ENCODE data around the gene BTG2. TPM values are rescaled to one million over a fixed set of nuclear protein-coding genes. Genes with fewer than 3 reads are reported as not detected.

The BTG2 gene
- total RNA-seq, 1 experiment from 2014 or later: 19.4 TPM

DNA sequence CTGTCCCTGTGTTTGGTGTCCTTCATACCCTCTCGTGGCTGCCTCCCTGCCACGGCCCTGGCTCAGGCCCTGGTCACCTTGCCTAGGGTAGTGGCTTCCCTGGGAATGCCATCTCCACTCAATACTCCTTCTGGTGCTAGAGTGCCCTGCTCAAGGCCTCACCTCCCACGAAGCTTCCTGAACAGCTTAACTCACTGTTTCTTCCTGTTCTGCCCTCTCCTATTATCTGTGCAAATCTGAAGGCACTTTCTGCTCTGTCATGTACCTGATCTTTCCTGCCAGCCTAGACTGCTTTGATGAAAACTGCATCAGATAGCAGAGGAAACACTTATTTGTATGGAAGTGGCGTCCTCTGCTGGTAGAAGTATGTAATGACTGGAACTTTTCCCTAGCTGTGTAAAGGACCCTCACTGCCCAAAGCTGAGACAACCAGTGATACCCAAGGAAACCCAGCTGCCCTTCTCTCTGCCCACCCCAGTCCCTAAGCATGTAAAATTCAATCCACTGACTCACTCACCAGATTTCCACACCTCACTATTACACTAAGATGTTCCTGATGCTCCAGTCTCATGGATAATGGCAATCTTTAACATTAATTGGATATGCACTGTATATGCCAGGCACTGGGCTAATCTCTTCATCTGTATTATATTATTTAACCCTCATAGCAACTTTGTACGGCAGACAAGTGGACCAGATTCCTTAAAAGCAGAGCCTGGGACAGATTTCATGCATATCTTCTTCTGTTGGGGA lies 36.2 kb upstream of the BTG2 start:
- Mint-ChIP-seq H3K9me3 (no peaks in the 10 kb centered on the region), H3K27ac (no peak overlapping the region), H3K4me3 (no peak overlapping the region), H3K36me3 (no peaks in the 10 kb centered on the region), H3K4me1 (peaks cover 18% of the 10 kb centered on the region), H3K27me3 (ENCODE audit: low read depth) (peaks cover 20% of the 10 kb centered on the region)
- ChIA-PET POLR2A (interaction anchor here (0.6 kb wide), 1 partner anchor 152 kb away, joined by 3 read pairs; no protein-coding TSS in a partner anchor), CTCF (interaction anchor here (0.5 to 11.3 kb wide), 48 partner anchors 10 to 358 kb away, joined by 3 to 369 read pairs (median 6); partner anchors contain the start of genes ADORA1, ATP2B4, BTG2 and CHI3L1)
- DNase-seq (ENCODE audit: low spot score) (no peak), ATAC-seq (peak; percentile 28)
- TF ChIP-seq, protein P1, sequence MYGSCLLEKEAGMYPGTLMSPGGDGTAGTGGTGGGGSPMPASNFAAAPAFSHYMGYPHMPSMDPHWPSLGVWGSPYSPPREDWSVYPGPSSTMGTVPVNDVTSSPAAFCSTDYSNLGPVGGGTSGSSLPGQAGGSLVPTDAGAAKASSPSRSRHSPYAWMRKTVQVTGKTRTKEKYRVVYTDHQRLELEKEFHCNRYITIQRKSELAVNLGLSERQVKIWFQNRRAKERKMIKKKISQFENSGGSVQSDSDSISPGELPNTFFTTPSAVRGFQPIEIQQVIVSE (CRISPR knock-in tag; IDR thresholded peaks at IDR 0.05; ENCODE audit: borderline replicate concordance): no peak
- TF ChIP-seq CTCF (IDR thresholded peaks at IDR 0.05) (peak; percentile 95), MAX (CRISPR knock-in tag; IDR thresholded peaks at IDR 0.05) (0 out of 2 replicates have a peak, but pooled peaks have one; percentile 33), HMGXB4 (CRISPR knock-in tag; IDR thresholded peaks at IDR 0.05) (0 out of 2 replicates have a peak, but pooled peaks have one; percentile 36)

GRCh38 chr1:203269654-203270020 lies 35.7 kb upstream of the BTG2 start:
- peaks cover 18% of the 10 kb centered on the region for H3K4me1 Mint-ChIP-seq
- no peaks in the 10 kb centered on the region for H3K9me3 Mint-ChIP-seq
- peaks cover 22% of the 10 kb centered on the region for H3K27me3 Mint-ChIP-seq (ENCODE audit: low read depth)
- CTCF ChIA-PET: interaction anchor here (0.5 to 11.3 kb wide), 48 partner anchors 9 to 357 kb away, joined by 3 to 369 read pairs (median 6); partner anchors contain the start of genes ADORA1, ATP2B4, BTG2 and CHI3L1
- DNase-seq (ENCODE audit: low spot score) (no peak), ATAC-seq (no peak)
- H3K27ac Mint-ChIP-seq: no peak overlapping the region
- H3K36me3 Mint-ChIP-seq: no peaks in the 10 kb centered on the region
- POLR2A ChIA-PET: interaction anchor here (0.6 kb wide), 1 partner anchor 152 kb away, joined by 3 read pairs; no protein-coding TSS in a partner anchor
- H3K4me3 Mint-ChIP-seq: no peak overlapping the region
- TF ChIP-seq ATF2 (CRISPR knock-in tag; IDR thresholded peaks at IDR 0.05; ENCODE audit: borderline replicate concordance, low read depth): no peak
- no peak for TF ChIP-seq PRDM15 (CRISPR knock-in tag; IDR thresholded peaks at IDR 0.05)
- TF ChIP-seq, protein P2, sequence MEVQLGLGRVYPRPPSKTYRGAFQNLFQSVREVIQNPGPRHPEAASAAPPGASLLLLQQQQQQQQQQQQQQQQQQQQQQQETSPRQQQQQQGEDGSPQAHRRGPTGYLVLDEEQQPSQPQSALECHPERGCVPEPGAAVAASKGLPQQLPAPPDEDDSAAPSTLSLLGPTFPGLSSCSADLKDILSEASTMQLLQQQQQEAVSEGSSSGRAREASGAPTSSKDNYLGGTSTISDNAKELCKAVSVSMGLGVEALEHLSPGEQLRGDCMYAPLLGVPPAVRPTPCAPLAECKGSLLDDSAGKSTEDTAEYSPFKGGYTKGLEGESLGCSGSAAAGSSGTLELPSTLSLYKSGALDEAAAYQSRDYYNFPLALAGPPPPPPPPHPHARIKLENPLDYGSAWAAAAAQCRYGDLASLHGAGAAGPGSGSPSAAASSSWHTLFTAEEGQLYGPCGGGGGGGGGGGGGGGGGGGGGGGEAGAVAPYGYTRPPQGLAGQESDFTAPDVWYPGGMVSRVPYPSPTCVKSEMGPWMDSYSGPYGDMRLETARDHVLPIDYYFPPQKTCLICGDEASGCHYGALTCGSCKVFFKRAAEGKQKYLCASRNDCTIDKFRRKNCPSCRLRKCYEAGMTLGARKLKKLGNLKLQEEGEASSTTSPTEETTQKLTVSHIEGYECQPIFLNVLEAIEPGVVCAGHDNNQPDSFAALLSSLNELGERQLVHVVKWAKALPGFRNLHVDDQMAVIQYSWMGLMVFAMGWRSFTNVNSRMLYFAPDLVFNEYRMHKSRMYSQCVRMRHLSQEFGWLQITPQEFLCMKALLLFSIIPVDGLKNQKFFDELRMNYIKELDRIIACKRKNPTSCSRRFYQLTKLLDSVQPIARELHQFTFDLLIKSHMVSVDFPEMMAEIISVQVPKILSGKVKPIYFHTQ (CRISPR knock-in tag; IDR thresholded peaks at IDR 0.05): no peak
- no peak for TF ChIP-seq KAT7 (CRISPR knock-in tag; IDR thresholded peaks at IDR 0.05; ENCODE audit: borderline replicate concordance)
- no peak for TF ChIP-seq CTCF (IDR thresholded peaks at IDR 0.05)
- no peak for TF ChIP-seq SMAD3 (CRISPR knock-in tag; IDR thresholded peaks at IDR 0.05; ENCODE audit: borderline replicate concordance)
- no peak for TF ChIP-seq GTF2I (CRISPR knock-in tag; conservative IDR thresholded peaks at IDR 0.05)
- no peak for TF ChIP-seq RORB (CRISPR knock-in tag; IDR thresholded peaks at IDR 0.05)
- TF ChIP-seq ZNF512 (CRISPR knock-in tag; IDR thresholded peaks at IDR 0.05; ENCODE audit: borderline replicate concordance): no peak
- no peak for TF ChIP-seq CREM (CRISPR knock-in tag; IDR thresholded peaks at IDR 0.05)
- TF ChIP-seq ZNF138 (CRISPR knock-in tag; conservative IDR thresholded peaks at IDR 0.05): no peak
- TF ChIP-seq MXD4 (CRISPR knock-in tag; IDR thresholded peaks at IDR 0.05; ENCODE audit: borderline replicate concordance): no peak

All from WTC11 (cell line).